NCI-H82 treated with DMSO at 0.1 percent for 48 hours (cell line): Measurements from ENCODE around the gene MPC1.
"Not testable (repeated sequence)": the region's sequence is repeated elsewhere in the genome, so short reads cannot be mapped to it uniquely, and the experiment has no call there.

Experiments used
- DNase-seq: peaks from one replicate; lab custom pipeline; 2025; ENCODE audit not compliant: unreplicated experiment; lab: John Stamatoyannopoulos, UW

MPC1 gene

GRCh38 chr6:166408936-166409755, 26.4 kb upstream of the MPC1 start:
- no peak for DNase-seq

GRCh38 chr6:166406197-166406596, 23.5 kb upstream of the MPC1 start:
- DNase-seq, result no peak

- DNase-seq, result no peak
Measured at GRCh38 chr6:166405386-166405785, 22.6 kb upstream of the MPC1 start.

- no peak for DNase-seq
Measured at GRCh38 chr6:166402582-166403277, 20.0 kb upstream of the MPC1 start.

GRCh38 chr6:166400649-166401250, 18.0 kb upstream of the MPC1 start:
- DNase-seq, result not testable (repeated sequence)

GRCh38 chr6:166400181-166400580, 17.4 kb upstream of the MPC1 start:
- DNase-seq, result no peak

- no peak for DNase-seq
Measured at GRCh38 chr6:166398348-166398747, 15.6 kb upstream of the MPC1 start.

GRCh38 chr6:166397849-166398248, 15.1 kb upstream of the MPC1 start:
- DNase-seq, result no peak

- no peak for DNase-seq
Measured at GRCh38 chr6:166395778-166396177, 13.0 kb upstream of the MPC1 start.

GRCh38 chr6:166395351-166395750, 12.6 kb upstream of the MPC1 start:
- no peak for DNase-seq

GRCh38 chr6:166394036-166394892, 11.5 kb upstream of the MPC1 start:
- no peak for DNase-seq

- DNase-seq, result no peak
Measured at GRCh38 chr6:166393535-166393823, 10.7 kb upstream of the MPC1 start.

- DNase-seq, result not testable (repeated sequence)
Measured at GRCh38 chr6:166392755-166393534, 10.2 kb upstream of the MPC1 start.

GRCh38 chr6:166389119-166389518, 6.4 kb upstream of the MPC1 start:
- DNase-seq, result no peak

- no peak for DNase-seq
Measured at GRCh38 chr6:166388290-166389004, 5.7 kb upstream of the MPC1 start.

GRCh38 chr6:166387642-166388289, 5.0 kb upstream of the MPC1 start:
- DNase-seq, result no peak

- DNase-seq, result not testable (repeated sequence)
Measured at GRCh38 chr6:166387098-166387497, 4.4 kb upstream of the MPC1 start.

GRCh38 chr6:166386111-166386510, 3.4 kb upstream of the MPC1 start:
- no peak for DNase-seq

GRCh38 chr6:166383802-166384363, 1.1 kb upstream of the MPC1 start:
- not testable (repeated sequence) for DNase-seq
